NCI-H82 (cell line): Measurements from ENCODE around the gene NLRC5.
"Not testable (repeated sequence)": the region's sequence is repeated elsewhere in the genome, so short reads cannot be mapped to it uniquely, and the experiment has no call there.

Experiments used
- DNase-seq: peaks from one replicate; lab custom pipeline; 2025; lab: John Stamatoyannopoulos, UW

The NLRC5 gene

GRCh38 chr16:56999409-57000270, 10.3 kb downstream of the NLRC5 start:
- no peak for DNase-seq

- no peak for DNase-seq
These were observed 11.1 kb downstream of the NLRC5 start for GRCh38 chr16:57000271-57001025.

- no peak for DNase-seq
These were observed 11.8 kb downstream of the NLRC5 start for GRCh38 chr16:57001026-57001679.

- DNase-seq: no peak
These were observed 14.4 kb downstream of the NLRC5 start for GRCh38 chr16:57003439-57004386.

- DNase-seq: no peak
These were observed 15.3 kb downstream of the NLRC5 start for GRCh38 chr16:57004387-57005250.

- not testable (repeated sequence) for DNase-seq
These were observed 16.2 kb downstream of the NLRC5 start for GRCh38 chr16:57005597-57005996.

GRCh38 chr16:57007050-57007449, 17.7 kb downstream of the NLRC5 start:
- DNase-seq: no peak

- DNase-seq: no peak
These were observed 18.2 kb downstream of the NLRC5 start for GRCh38 chr16:57007530-57007929.

GRCh38 chr16:57008440-57008839, 19.1 kb downstream of the NLRC5 start:
- no peak for DNase-seq

GRCh38 chr16:57009643-57010170, 20.4 kb downstream of the NLRC5 start:
- no peak for DNase-seq

GRCh38 chr16:57012353-57012752, 23.0 kb downstream of the NLRC5 start:
- no peak for DNase-seq

- DNase-seq: no peak
These were observed 23.9 kb downstream of the NLRC5 start for GRCh38 chr16:57013229-57013628.

GRCh38 chr16:57013902-57014301, 24.5 kb downstream of the NLRC5 start:
- DNase-seq: no peak

GRCh38 chr16:57016301-57016700, 26.9 kb downstream of the NLRC5 start:
- no peak for DNase-seq

- no peak for DNase-seq
These were observed 27.5 kb downstream of the NLRC5 start for GRCh38 chr16:57016831-57017230.

GRCh38 chr16:57017251-57017650, 27.9 kb downstream of the NLRC5 start:
- no peak for DNase-seq

GRCh38 chr16:57019746-57020145, 30.4 kb downstream of the NLRC5 start:
- DNase-seq: no peak

GRCh38 chr16:57020651-57021050, 31.3 kb downstream of the NLRC5 start:
- DNase-seq: no peak

GRCh38 chr16:57021757-57022156, 32.4 kb downstream of the NLRC5 start:
- DNase-seq: no peak

- no peak for DNase-seq
These were observed 33.1 kb downstream of the NLRC5 start for GRCh38 chr16:57022445-57022844.
